HG03378 (cell line): ENCODE data around the gene SUMO4.

Experiments
- ATAC-seq: cut with Tn5 transposase; IDR thresholded peaks from one replicate; pipeline ENCODE4 v1.9.1; 2021; ENCODE audit warnings: mild to moderate bottlenecking, moderate library complexity; ENCODE audit not compliant: unreplicated experiment

SUMO4 gene

DNA sequence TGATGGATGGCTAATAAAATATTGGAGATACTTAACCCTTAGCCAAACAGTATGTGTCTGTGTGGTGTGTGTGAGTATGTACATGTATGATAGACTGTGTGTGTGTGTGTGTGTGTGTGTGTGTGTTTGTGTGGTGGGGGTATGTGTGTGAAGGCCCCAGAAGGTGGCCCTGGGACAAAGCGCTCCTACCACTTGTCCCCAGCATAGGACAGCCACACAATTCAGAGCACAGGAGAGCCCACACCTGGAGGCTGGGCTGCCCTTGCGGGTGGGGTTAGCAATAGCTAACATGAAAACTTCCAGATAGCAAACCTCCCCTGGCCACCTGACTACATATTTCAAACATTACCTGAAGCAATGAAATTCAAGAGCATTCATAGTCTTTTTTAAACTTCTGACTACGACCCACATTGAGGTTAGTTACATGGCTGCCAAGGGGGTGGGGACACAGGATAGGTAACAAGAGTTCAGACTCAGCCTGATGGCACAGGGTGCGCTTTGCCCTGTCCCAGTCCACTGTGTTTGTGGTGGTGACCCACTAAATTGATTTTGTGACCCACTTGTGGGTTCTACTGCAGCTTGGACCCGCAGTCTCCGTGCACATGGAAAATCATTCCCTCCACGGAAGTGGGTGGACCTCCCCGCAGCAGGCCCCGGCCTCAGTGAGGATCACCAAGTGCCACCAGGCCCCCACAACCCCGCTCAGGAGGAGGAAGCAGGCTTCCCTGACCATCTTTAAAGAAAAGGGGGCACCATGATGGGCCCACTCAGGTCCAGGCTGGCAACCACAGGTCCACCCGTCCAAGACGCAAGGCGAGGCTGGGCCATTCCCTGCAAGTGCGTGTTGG lies 50.0 kb downstream of the SUMO4 start:
- no peak for ATAC-seq
